Liver (tissue), 9 donors: ENCODE measurements around the gene TCERG1L. TPM values are rescaled to one million over a fixed set of nuclear protein-coding genes. Genes with fewer than 3 reads are reported as not detected.

Experiments used
- DNase-seq: peaks from one replicate; pipeline ENCODE4 v3.0.0-alpha.2; 2017; ENCODE audit warnings: low spot score
- H3K27ac ChIP-seq, 2 donors: one replicate each; pipeline ENCODE4 v1.7.0; 2013; ENCODE audit warnings: inconsistent platforms in 2 of 2, low read length in 2 of 2, control low read depth in 1 of 2, low read depth in 1 of 2, mild to moderate bottlenecking in 1 of 2
- H3K27me3 ChIP-seq, 4 donors: one replicate each; pipeline versions ENCODE4 v1.6.1 to v1.7.0; 2013; ENCODE audit warnings: low read length in 3 of 4, inconsistent platforms in 1 of 4, mild to moderate bottlenecking in 1 of 4, moderate library complexity in 1 of 4; ENCODE audit not compliant: control insufficient read depth in 4 of 4, insufficient read depth in 4 of 4
- H3K36me3 ChIP-seq, 4 donors: one replicate each; pipeline versions ENCODE4 v1.6.1 to v1.7.0; 2013; ENCODE audit warnings: low read length in 3 of 4, mild to moderate bottlenecking in 3 of 4, low read depth in 1 of 4, moderate library complexity in 1 of 4; ENCODE audit not compliant: control insufficient read depth in 4 of 4, insufficient read depth in 3 of 4
- H3K4me1 ChIP-seq, 4 donors: one replicate each; pipeline versions ENCODE4 v1.6.1 to v1.7.0; 2013; ENCODE audit warnings: low read length in 3 of 4, mild to moderate bottlenecking in 3 of 4, moderate library complexity in 1 of 4; ENCODE audit not compliant: control insufficient read depth in 4 of 4, insufficient read depth in 4 of 4
- H3K4me3 ChIP-seq, 3 donors: one replicate each; pipeline versions ENCODE4 v1.6.1 to v1.7.0; 2013; ENCODE audit warnings: low read length in 3 of 3, control low read depth in 1 of 3, low read depth in 1 of 3, mild to moderate bottlenecking in 1 of 3
- H3K9ac ChIP-seq, 2 donors: one replicate each; pipeline ENCODE4 v1.7.0; 2013; ENCODE audit warnings: low read length in 2 of 2, mild to moderate bottlenecking in 2 of 2, moderate library complexity in 2 of 2, control low read depth in 1 of 2, low read depth in 1 of 2
- H3K9me3 ChIP-seq, 4 donors: one replicate each; pipeline versions ENCODE4 v1.6.1 to v1.7.0; 2013; ENCODE audit warnings: low read length in 3 of 4; ENCODE audit not compliant: control insufficient read depth in 4 of 4
- EGR1 ChIP-seq, 2 donors: IDR thresholded peaks; 2 replicates each; pipeline ENCODE4 v1.6.1; 2016 to 2018; ENCODE audit warnings: antibody characterized with exemption in 2 of 2, low read depth in 2 of 2
- FOXA1 ChIP-seq: IDR thresholded peaks from 2 replicates; pipeline ENCODE4 v1.6.1; 2016; ENCODE audit warnings: antibody characterized with exemption
- FOXA2 ChIP-seq: IDR thresholded peaks from 2 replicates; pipeline ENCODE4 v1.6.1; 2016; ENCODE audit warnings: antibody characterized with exemption
- GABPA ChIP-seq, 2 donors: IDR thresholded peaks in 1 of 2; conservative IDR thresholded peaks in 1 of 2; 2 replicates each; pipeline ENCODE4 v1.6.1; 2016; ENCODE audit warnings: antibody characterized with exemption in 2 of 2, mild to moderate bottlenecking in 1 of 2, moderate library complexity in 1 of 2
- HNF4A ChIP-seq, 2 donors: conservative IDR thresholded peaks; 2 replicates each; pipeline ENCODE4 v1.6.1; 2016; ENCODE audit warnings: antibody characterized with exemption in 2 of 2, mild to moderate bottlenecking in 2 of 2
- JUND ChIP-seq, 2 donors: IDR thresholded peaks; 2 replicates each; pipeline ENCODE4 v1.6.1; 2016; ENCODE audit warnings: antibody characterized with exemption in 2 of 2
- MAX ChIP-seq: IDR thresholded peaks from 2 replicates; pipeline ENCODE4 v1.6.1; 2016; ENCODE audit warnings: antibody characterized with exemption
- NR2F2 ChIP-seq: IDR thresholded peaks from 2 replicates; pipeline ENCODE4 v1.6.1; 2016; ENCODE audit warnings: antibody characterized with exemption
- RAD21 ChIP-seq, 2 donors: IDR thresholded peaks; 2 replicates each; pipeline ENCODE4 v1.6.1; 2016; ENCODE audit warnings: antibody characterized with exemption in 2 of 2, mild to moderate bottlenecking in 2 of 2
- RXRA ChIP-seq, 2 donors: IDR thresholded peaks; 2 replicates each; pipeline ENCODE4 v1.6.1; 2017 to 2018; ENCODE audit warnings: antibody characterized with exemption in 2 of 2, mild to moderate bottlenecking in 1 of 2
- SP1 ChIP-seq: IDR thresholded peaks from 2 replicates; pipeline ENCODE4 v1.6.1; 2018; ENCODE audit warnings: antibody characterized with exemption, mild to moderate bottlenecking
- TAF1 ChIP-seq: conservative IDR thresholded peaks from 2 replicates; pipeline ENCODE4 v1.6.1; 2016; ENCODE audit warnings: antibody characterized with exemption, mild to moderate bottlenecking
- YY1 ChIP-seq: IDR thresholded peaks from 2 replicates; pipeline ENCODE4 v1.6.1; 2016; ENCODE audit warnings: antibody characterized with exemption, mild to moderate bottlenecking
- ZBTB33 ChIP-seq: IDR thresholded peaks from 2 replicates; pipeline ENCODE4 v1.6.1; 2016; ENCODE audit warnings: antibody characterized with exemption
- WGBS: extraction: QIAGEN DNeasy Blood & Tissue Kit; methylation state at CpG from one replicate; pipeline ENCODE4 v1.1.7; 2013; 5-methylcytosine and 5-hydroxymethylcytosine counted together
- polyA plus RNA-seq, 2 donors: library from polyadenylated mRNA; stranded (reverse) in 1 of 2; unstranded in 1 of 2; fragments of 200-250 nt in 1 of 2; fragments of >200 nt in 1 of 2; fragmentation: Nextera tagmentation in 1 of 2; extraction: Ambion mirVana in 1 of 2; gene quantifications; one replicate each; pipeline versions ENCODE4 v1.2.1 to v1.2.3, GENCODE V29; 2013 to 2015
- total RNA-seq, 2 donors: library from RNA; depleted of rRNA; stranded (reverse); fragments of >200 nt; gene quantifications; one replicate each; pipeline ENCODE4 v1.2.3, GENCODE V29; 2014
- TF ChIP-seq, protein P1 (sequence below): IDR thresholded peaks from 2 replicates; pipeline ENCODE4 v1.6.1; 2016; ENCODE audit warnings: antibody characterized with exemption
- TF ChIP-seq, protein P2 (sequence below): fragments of 150-350 bp; IDR thresholded peaks from 2 replicates; pipeline ENCODE4 v1.5.1; 2017; ENCODE audit warnings: improper control_type of control experiment, low read depth, low read length; ENCODE audit not compliant: missing input control
- TF ChIP-seq, protein P3 (sequence below): IDR thresholded peaks from 2 replicates; pipeline ENCODE4 v1.6.1; 2016; ENCODE audit warnings: antibody characterized with exemption, mild to moderate bottlenecking
- donor health status: healthy.
- donor health status: healthy.
- donor health status: healthy.
- donor health status: healthy.
- donor health status: healthy.

The TCERG1L gene
- total and polyA plus RNA-seq, 4 donors, result not detected

DNA sequence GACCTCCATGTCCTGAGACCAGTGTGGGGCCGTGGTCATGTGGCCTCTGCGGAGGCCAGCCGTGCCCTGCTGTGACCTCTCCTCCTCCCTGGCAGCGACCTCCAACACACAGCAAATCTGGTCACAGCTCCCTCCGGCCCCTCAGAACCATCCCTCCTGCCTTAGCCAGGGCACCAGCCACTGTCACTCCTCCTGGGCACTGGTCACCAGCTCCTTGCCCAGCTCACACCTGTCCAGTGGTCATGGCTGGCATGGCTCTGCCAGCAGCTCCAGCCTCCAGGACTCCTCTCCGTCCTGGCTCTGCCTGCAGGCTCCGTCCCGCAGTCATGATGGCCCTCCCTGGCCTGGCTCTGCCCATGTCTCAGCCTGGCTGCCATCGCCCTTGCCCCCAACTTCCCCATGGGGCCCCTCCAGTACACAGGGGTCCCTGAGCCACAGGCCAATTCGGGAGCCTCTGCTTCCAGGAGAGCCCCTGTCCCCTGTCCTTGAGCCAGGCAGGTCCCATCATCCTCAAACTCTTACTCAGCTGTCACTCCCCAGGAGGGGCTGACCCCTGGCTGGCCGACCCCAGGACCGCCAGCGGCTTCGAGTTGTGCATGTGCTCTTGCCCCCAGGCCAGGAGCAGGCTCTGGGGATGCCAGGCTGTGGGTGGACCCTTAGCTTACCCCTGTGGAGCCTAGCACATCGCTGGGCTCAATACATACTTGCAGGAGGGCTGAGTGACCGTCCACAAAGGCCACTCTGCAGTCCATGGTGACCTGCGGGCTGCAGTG is 92.5 kb downstream of the TCERG1L start:
- Histone ChIP-seq H3K4me3 (no peak overlapping the region), H3K4me1 (no peaks in the 10 kb centered on the region), H3K9ac (no peak overlapping the region), H3K36me3 (no peaks in the 10 kb centered on the region), H3K9me3 (no peaks in the 10 kb centered on the region), H3K27me3 (no peaks in the 10 kb centered on the region), H3K27ac (no peak overlapping the region)
- 83% methylated on average over 17 of the region's 17 CpGs for WGBS
- DNase-seq, result no peak
- TF ChIP-seq EGR1 (IDR thresholded peaks at IDR 0.05; ENCODE audit: low read depth in 2 of 2), result no peak
- TF ChIP-seq, protein P1, sequence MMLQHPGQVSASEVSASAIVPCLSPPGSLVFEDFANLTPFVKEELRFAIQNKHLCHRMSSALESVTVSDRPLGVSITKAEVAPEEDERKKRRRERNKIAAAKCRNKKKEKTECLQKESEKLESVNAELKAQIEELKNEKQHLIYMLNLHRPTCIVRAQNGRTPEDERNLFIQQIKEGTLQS, result no peak
- no peak for TF ChIP-seq FOXA1
- no peak for TF ChIP-seq MAX

DNA sequence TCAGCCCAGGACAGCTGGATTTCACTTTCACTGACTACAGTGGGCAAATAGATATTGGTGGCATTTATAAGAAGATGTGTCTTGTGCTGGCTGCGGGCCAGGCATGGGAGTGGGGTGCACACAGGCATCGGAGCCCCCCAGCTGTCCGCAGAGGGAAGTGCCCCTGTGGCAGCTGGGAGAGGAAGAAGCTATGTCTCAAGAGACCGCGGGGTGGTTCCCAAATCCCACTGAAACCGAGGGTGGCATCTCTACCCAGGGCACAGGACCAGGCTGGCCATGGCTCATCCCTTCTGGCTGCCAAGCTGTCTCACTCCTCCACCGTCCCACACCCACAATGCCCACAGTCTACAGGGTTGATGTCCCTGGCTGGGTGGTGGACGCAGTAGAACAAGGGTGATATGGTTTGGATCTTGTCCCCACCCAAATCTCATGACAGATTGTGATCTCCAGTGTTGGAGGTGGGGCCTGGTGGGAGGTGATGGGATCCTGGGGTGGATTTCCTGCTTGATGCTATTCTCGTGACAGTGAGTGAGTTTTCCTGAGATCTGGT is 94.8 kb downstream of the TCERG1L start:
- Histone ChIP-seq H3K4me3 (no peak overlapping the region), H3K9ac (no peak overlapping the region), H3K36me3 (no peaks in the 10 kb centered on the region), H3K4me1 (no peaks in the 10 kb centered on the region), H3K27me3 (no peaks in the 10 kb centered on the region), H3K27ac (no peak overlapping the region), H3K9me3 (no peaks in the 10 kb centered on the region)
- no peak for TF ChIP-seq ZBTB33
- no peak for TF ChIP-seq RXRA (IDR thresholded peaks at IDR 0.05)
- no peak for TF ChIP-seq EGR1 (IDR thresholded peaks at IDR 0.05; ENCODE audit: low read depth in 2 of 2)
- TF ChIP-seq, protein P2, sequence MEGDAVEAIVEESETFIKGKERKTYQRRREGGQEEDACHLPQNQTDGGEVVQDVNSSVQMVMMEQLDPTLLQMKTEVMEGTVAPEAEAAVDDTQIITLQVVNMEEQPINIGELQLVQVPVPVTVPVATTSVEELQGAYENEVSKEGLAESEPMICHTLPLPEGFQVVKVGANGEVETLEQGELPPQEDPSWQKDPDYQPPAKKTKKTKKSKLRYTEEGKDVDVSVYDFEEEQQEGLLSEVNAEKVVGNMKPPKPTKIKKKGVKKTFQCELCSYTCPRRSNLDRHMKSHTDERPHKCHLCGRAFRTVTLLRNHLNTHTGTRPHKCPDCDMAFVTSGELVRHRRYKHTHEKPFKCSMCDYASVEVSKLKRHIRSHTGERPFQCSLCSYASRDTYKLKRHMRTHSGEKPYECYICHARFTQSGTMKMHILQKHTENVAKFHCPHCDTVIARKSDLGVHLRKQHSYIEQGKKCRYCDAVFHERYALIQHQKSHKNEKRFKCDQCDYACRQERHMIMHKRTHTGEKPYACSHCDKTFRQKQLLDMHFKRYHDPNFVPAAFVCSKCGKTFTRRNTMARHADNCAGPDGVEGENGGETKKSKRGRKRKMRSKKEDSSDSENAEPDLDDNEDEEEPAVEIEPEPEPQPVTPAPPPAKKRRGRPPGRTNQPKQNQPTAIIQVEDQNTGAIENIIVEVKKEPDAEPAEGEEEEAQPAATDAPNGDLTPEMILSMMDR, result no peak
- TF ChIP-seq, protein P1, result no peak
- no peak for TF ChIP-seq RAD21 (IDR thresholded peaks at IDR 0.05)
- TF ChIP-seq, protein P3, sequence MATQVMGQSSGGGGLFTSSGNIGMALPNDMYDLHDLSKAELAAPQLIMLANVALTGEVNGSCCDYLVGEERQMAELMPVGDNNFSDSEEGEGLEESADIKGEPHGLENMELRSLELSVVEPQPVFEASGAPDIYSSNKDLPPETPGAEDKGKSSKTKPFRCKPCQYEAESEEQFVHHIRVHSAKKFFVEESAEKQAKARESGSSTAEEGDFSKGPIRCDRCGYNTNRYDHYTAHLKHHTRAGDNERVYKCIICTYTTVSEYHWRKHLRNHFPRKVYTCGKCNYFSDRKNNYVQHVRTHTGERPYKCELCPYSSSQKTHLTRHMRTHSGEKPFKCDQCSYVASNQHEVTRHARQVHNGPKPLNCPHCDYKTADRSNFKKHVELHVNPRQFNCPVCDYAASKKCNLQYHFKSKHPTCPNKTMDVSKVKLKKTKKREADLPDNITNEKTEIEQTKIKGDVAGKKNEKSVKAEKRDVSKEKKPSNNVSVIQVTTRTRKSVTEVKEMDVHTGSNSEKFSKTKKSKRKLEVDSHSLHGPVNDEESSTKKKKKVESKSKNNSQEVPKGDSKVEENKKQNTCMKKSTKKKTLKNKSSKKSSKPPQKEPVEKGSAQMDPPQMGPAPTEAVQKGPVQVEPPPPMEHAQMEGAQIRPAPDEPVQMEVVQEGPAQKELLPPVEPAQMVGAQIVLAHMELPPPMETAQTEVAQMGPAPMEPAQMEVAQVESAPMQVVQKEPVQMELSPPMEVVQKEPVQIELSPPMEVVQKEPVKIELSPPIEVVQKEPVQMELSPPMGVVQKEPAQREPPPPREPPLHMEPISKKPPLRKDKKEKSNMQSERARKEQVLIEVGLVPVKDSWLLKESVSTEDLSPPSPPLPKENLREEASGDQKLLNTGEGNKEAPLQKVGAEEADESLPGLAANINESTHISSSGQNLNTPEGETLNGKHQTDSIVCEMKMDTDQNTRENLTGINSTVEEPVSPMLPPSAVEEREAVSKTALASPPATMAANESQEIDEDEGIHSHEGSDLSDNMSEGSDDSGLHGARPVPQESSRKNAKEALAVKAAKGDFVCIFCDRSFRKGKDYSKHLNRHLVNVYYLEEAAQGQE, result no peak
- TF ChIP-seq NR2F2, result no peak
- TF ChIP-seq FOXA1, result no peak
- no peak for TF ChIP-seq HNF4A (conservative IDR thresholded peaks at IDR 0.05)
- TF ChIP-seq TAF1, result no peak
- TF ChIP-seq GABPA (IDR thresholded peaks at IDR 0.05 in 1 of 2, conservative IDR thresholded peaks at IDR 0.05 in 1 of 2), result no peak
- no peak for TF ChIP-seq MAX
- no peak for TF ChIP-seq SP1
- no peak for TF ChIP-seq FOXA2
- no peak for TF ChIP-seq JUND (IDR thresholded peaks at IDR 0.05)
- TF ChIP-seq YY1, result no peak
- DNase-seq, result no peak
- WGBS, result 81% methylated on average over 9 of the region's 9 CpGs
